ENCODE data around the gene OR6B3. TPM values are rescaled to one million over a fixed set of nuclear protein-coding genes. Genes with fewer than 3 reads are reported as not detected.

OR6B3 gene
- total RNA-seq, 2 donors from 2014 or later: not detected

GRCh38 chr2:240030379-240031094 is 22.8 kb downstream of the OR6B3 start, which contains the start of gene OR6B2:
TSS of gene OR6B2 (minus strand) at chr2:240030429. CDS start at chr2:240030429, 0 bp downstream.
- WGBS: 73% methylated on average over 6 of the region's 6 CpGs
- Histone ChIP-seq H3K36me3 (no peaks in the 10 kb centered on the region), H3K27me3 (replicated peaks; ENCODE audit: insufficient read depth) (no peaks in the 10 kb centered on the region), H3K27ac (no peak within 1 kb of the TSS), H3K4me1 (replicated peaks) (no peaks in the 10 kb centered on the region), H3K4me3 (no peak within 1 kb of the TSS), H3K9me3 (no peaks in the 10 kb centered on the region)
- intact Hi-C loops (cut with DNase I): no loop called here
- TF ChIP-seq CTCF (IDR thresholded peaks at IDR 0.05) (no peak), POLR2AphosphoS5 (IDR thresholded peaks at IDR 0.05) (no peak), POLR2A (IDR thresholded peaks at IDR 0.05) (no peak)
- no peak for DNase-seq (ENCODE audit: low spot score)

GRCh38 chr2:240024766-240025165 is 28.6 kb downstream of the OR6B3 start:
- Histone ChIP-seq H3K36me3 (peaks cover 0 to 4% of the 10 kb centered on the region in 2 donors), H3K9me3 (no peaks in the 10 kb centered on the region), H3K4me3 (peak overlapping the region; percentile 53 to 95), H3K4me1 (replicated peaks) (peaks cover 7% of the 10 kb centered on the region), H3K27me3 (replicated peaks; ENCODE audit: insufficient read depth) (no peaks in the 10 kb centered on the region), H3K27ac (peak overlapping the region; percentile 89 to 96)
- WGBS: under 1% methylated on average over 16 of the region's 22 CpGs
- no peak for TF ChIP-seq POLR2AphosphoS5 (IDR thresholded peaks at IDR 0.05)
- no peak for TF ChIP-seq CTCF (IDR thresholded peaks at IDR 0.05)
- TF ChIP-seq POLR2A (IDR thresholded peaks at IDR 0.05): no peak
- DNase-seq (ENCODE audit: low spot score): no peak
- intact Hi-C loops (cut with DNase I): no loop called here

- Histone ChIP-seq H3K4me1 (replicated peaks) (peaks cover 7% of the 10 kb centered on the region), H3K36me3 (peaks cover 0 to 4% of the 10 kb centered on the region in 2 donors), H3K9me3 (no peaks in the 10 kb centered on the region), H3K27ac (no peak overlapping the region), H3K4me3 (no peak overlapping the region), H3K27me3 (replicated peaks; ENCODE audit: insufficient read depth) (no peaks in the 10 kb centered on the region)
- intact Hi-C loops (cut with DNase I): no loop called here
- no peak for TF ChIP-seq POLR2AphosphoS5 (IDR thresholded peaks at IDR 0.05)
- no peak for TF ChIP-seq POLR2A (IDR thresholded peaks at IDR 0.05)
- no peak for TF ChIP-seq CTCF (IDR thresholded peaks at IDR 0.05)
- DNase-seq (ENCODE audit: low spot score): no peak
- WGBS: 79% methylated on average over 9 of the region's 9 CpGs
These were observed 29.5 kb downstream of the OR6B3 start for GRCh38 chr2:240023792-240024191.

- no peaks in the 10 kb centered on the region for H3K9me3 ChIP-seq
- no peak for TF ChIP-seq POLR2A (IDR thresholded peaks at IDR 0.05)
- TF ChIP-seq CTCF (IDR thresholded peaks at IDR 0.05): peak in 3 of 4 experiments; percentile 39 to 55 (median 43)
- H3K4me3 ChIP-seq: no peak overlapping the region
- intact Hi-C loops (cut with DNase I): no loop called here
- peaks cover 7% of the 10 kb centered on the region for H3K4me1 ChIP-seq (replicated peaks)
- WGBS: 60% methylated on average over 9 of the region's 9 CpGs
- DNase-seq (ENCODE audit: low spot score): peak; percentile 38
- no peak overlapping the region for H3K27ac ChIP-seq
- peaks cover 0 to 15% of the 10 kb centered on the region in 2 donors for H3K36me3 ChIP-seq
- H3K27me3 ChIP-seq (replicated peaks; ENCODE audit: insufficient read depth): no peaks in the 10 kb centered on the region
These were observed 31.7 kb downstream of the OR6B3 start for GRCh38 chr2:240021488-240022104.

All from prostate gland (tissue), 2 donors.